ENCODE data around the gene IQGAP2.
"Not testable (repeated sequence)": the region's sequence is repeated elsewhere in the genome, so short reads cannot be mapped to it uniquely, and the experiment has no call there.

The IQGAP2 gene

DNA sequence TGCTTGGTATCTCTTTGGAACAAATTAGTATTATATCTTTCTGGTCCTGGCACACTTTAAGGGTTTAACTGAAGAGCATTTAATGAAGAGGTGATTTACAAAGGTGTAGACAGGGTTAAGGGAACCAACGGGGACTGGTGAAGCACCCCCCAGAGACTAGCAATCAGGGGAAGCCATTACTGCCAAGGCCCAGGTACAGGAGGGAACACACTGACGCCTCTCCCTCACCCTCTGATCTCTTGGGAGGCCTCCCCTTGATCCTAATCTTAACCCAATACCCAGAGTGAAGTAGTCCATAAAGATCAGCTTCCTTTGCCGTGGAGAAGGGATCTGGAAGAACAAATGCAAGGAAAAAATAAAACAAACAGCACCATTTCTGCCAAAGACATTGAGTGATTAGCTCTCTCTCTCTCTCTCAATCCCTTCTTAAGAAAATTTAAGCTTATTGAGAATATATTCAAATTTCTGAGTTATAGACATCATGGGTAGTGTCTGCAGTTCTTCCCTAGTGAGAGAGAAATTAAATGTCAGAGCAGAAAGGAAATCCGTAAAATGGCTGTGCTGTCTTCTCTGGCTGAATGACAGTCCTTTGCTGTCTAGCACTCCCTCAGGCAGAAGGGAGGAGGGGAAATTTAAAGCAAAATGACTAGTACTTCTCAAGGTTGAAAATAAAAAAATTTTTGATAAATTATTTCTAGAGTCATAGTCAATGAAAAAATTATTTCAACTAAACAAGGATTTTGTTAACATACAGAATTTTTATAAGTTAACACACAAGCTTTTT lies 332.9 kb downstream of the IQGAP2 start:
- Histone ChIP-seq H3K9ac (ENCODE audit: low read length) (no peak overlapping the region), H3K36me3 (ENCODE audit: control insufficient read depth, insufficient read depth, low read length) (no peaks in the 10 kb centered on the region), H3K27me3 (ENCODE audit: control insufficient read depth, insufficient read depth, low read length) (no peaks in the 10 kb centered on the region), H3K4me3 (ENCODE audit: low read length) (no peak overlapping the region), H3K4me1 (ENCODE audit: control insufficient read depth, insufficient read depth, low read length) (no peaks in the 10 kb centered on the region), H3K27ac (ENCODE audit: low read depth, low read length) (no peak overlapping the region)

DNA sequence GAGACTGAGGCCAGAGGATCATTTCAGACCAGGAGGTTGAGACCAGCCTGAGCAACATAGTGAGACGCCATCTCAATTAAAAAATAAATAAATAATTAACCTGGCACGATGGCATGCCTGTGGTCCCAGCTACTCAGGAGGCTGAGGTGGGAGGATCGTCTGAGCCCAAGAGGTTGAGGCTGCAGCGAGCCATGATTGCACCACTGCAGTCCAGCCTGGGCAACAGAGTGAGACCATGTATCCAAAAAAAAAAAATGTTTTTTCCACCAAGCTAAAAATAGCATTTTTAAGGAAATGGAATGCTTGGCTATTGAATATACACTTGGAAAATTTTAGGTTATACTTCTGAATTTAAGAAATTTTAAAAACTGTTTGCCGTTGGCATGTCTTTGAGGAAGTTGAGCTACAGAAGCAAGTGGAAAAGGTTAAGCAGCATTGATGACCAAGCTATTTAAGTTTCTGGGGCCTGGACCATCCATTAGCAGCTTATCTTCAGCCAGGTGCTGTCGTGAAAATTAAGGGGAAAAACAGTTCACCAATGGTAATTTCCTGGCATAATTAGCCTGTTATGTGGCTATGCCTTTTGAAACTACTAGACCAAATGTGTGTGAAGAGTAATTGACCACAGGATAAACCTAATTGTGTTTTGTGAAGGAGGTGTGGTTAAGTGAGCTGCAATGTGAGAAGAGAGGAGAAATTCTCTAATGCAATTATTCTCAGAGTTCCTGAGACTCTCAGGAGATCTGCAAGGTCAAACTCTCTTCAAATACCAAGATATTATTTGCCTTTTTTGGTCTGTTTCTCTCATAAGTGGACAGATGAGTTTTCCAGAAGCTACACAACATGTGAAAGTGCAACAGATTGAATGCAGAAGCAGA lies 333.8 kb downstream of the IQGAP2 start:
- H3K27ac ChIP-seq (ENCODE audit: low read depth, low read length), result no peak overlapping the region
- H3K36me3 ChIP-seq (ENCODE audit: control insufficient read depth, insufficient read depth, low read length), result no peaks in the 10 kb centered on the region
- H3K9ac ChIP-seq (ENCODE audit: low read length), result no peak overlapping the region
- H3K4me3 ChIP-seq (ENCODE audit: low read length), result no peak overlapping the region
- H3K4me1 ChIP-seq (ENCODE audit: control insufficient read depth, insufficient read depth, low read length), result no peaks in the 10 kb centered on the region
- no peaks in the 10 kb centered on the region for H3K27me3 ChIP-seq (ENCODE audit: control insufficient read depth, insufficient read depth, low read length)

DNA sequence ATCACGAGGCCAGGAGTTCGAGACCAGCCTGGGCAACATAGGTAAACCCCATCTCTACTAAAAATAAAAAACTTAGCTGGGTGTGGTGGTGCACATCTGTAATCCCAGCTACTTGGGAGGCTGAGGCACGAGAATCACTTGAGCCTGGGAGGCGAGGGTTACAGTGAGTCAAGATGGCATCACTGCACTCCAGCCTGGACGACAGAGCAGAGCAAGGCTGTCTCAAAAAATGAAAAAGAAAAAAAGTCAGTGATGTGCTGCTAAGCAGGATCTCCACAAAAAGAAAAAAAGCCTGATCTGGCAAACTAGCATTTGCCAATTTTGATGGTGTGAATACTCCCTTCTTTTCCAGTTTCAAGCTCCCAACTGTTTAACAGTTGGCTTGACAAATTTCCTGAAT lies 334.8 kb downstream of the IQGAP2 start:
- Histone ChIP-seq H3K36me3 (ENCODE audit: control insufficient read depth, insufficient read depth, low read length) (no peaks in the 10 kb centered on the region), H3K9ac (ENCODE audit: low read length) (no peak overlapping the region), H3K4me3 (ENCODE audit: low read length) (no peak overlapping the region), H3K27ac (ENCODE audit: low read depth, low read length) (no peak overlapping the region), H3K27me3 (ENCODE audit: control insufficient read depth, insufficient read depth, low read length) (no peaks in the 10 kb centered on the region), H3K4me1 (ENCODE audit: control insufficient read depth, insufficient read depth, low read length) (no peaks in the 10 kb centered on the region)

DNA sequence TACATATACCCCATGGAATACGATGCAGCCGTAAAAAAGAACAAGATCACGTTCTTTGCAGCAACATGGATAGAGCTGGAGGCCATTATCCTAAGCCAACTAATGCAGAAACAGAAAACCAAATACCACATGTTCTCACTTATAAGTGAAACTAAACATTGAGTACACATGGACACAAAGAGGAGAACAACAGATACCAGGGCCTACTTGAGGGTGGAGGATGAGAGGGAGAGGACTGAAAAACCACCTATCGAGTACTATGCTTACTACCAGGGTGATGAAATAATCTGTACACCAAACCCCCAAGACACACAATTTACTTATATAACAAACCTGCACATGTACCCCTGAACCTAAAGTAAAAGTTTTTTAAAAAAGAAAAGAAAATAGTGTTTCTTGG lies 338.4 kb downstream of the IQGAP2 start:
- H3K4me3 ChIP-seq (ENCODE audit: low read length); H3K27me3 ChIP-seq (ENCODE audit: control insufficient read depth, insufficient read depth, low read length); H3K4me1 ChIP-seq (ENCODE audit: control insufficient read depth, insufficient read depth, low read length); H3K36me3 ChIP-seq (ENCODE audit: control insufficient read depth, insufficient read depth, low read length); H3K9ac ChIP-seq (ENCODE audit: low read length); H3K27ac ChIP-seq (ENCODE audit: low read depth, low read length): not testable (repeated sequence)

DNA sequence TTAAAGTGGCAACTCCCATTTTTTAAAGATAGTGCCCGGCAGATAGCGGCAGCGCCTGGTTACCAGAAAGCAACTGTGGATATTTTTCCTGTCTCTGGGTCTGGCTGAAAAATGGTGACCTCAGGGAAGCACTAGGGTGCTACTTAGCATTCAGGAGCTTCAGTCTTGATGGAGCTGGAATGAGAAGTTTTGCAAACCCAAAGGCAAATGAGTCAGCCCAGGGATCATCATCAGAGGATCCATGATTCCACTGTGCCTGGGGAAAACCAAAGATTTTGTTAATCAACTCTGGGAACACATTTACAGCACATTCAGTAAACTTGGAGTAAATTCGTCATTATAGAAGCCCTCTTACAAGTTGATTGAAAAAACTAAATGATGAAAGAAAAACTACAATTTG lies 339.5 kb downstream of the IQGAP2 start:
- H3K9ac ChIP-seq (ENCODE audit: low read length), result no peak overlapping the region
- no peak overlapping the region for H3K27ac ChIP-seq (ENCODE audit: low read depth, low read length)
- no peaks in the 10 kb centered on the region for H3K4me1 ChIP-seq (ENCODE audit: control insufficient read depth, insufficient read depth, low read length)
- H3K36me3 ChIP-seq (ENCODE audit: control insufficient read depth, insufficient read depth, low read length), result no peaks in the 10 kb centered on the region
- no peaks in the 10 kb centered on the region for H3K27me3 ChIP-seq (ENCODE audit: control insufficient read depth, insufficient read depth, low read length)
- no peak overlapping the region for H3K4me3 ChIP-seq (ENCODE audit: low read length)

DNA sequence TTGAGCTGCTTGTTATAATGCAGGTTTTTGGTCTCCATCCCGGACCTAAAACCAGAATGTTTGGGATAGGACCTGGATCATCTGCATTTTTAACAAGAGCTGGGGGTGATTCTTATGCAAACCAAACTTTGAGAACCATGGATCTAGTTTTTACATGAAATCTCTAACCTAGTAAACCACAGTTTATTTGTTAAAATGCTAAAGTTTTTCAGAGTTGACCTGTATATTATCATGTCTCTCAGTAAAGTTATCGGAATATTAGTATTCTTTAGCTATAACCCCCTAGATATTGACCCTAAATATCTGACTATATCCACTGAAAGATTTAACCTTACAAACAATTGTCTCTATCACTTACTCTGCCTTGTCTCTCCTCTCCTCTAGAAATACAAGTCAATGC lies 341.5 kb downstream of the IQGAP2 start:
- Histone ChIP-seq H3K9ac (ENCODE audit: low read length) (no peak overlapping the region), H3K4me1 (ENCODE audit: control insufficient read depth, insufficient read depth, low read length) (no peaks in the 10 kb centered on the region), H3K36me3 (ENCODE audit: control insufficient read depth, insufficient read depth, low read length) (no peaks in the 10 kb centered on the region), H3K27me3 (ENCODE audit: control insufficient read depth, insufficient read depth, low read length) (no peaks in the 10 kb centered on the region), H3K4me3 (ENCODE audit: low read length) (no peak overlapping the region), H3K27ac (ENCODE audit: low read depth, low read length) (no peak overlapping the region)

DNA sequence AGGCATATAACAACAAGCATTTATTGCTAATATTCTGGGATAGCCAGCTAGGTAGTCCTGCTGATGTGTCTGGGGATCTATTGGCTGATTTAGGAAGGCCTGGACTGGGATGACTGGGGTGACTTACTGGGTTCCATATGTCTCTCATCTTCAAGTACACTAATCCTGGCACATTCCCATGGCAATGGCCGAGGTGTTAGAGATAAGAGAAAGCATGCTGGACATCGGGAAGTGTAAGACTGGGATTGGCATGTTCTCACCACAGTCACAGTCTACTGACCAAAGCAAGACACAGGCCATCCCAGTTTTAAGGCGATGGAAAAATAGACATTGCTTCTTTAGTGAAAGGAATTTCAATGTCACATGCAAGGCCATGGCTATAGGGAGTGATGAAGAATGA lies 342.6 kb downstream of the IQGAP2 start:
- Histone ChIP-seq H3K4me3 (ENCODE audit: low read length) (no peak overlapping the region), H3K27me3 (ENCODE audit: control insufficient read depth, insufficient read depth, low read length) (no peaks in the 10 kb centered on the region), H3K9ac (ENCODE audit: low read length) (no peak overlapping the region), H3K36me3 (ENCODE audit: control insufficient read depth, insufficient read depth, low read length) (no peaks in the 10 kb centered on the region), H3K27ac (ENCODE audit: low read depth, low read length) (no peak overlapping the region), H3K4me1 (ENCODE audit: control insufficient read depth, insufficient read depth, low read length) (no peaks in the 10 kb centered on the region)

DNA sequence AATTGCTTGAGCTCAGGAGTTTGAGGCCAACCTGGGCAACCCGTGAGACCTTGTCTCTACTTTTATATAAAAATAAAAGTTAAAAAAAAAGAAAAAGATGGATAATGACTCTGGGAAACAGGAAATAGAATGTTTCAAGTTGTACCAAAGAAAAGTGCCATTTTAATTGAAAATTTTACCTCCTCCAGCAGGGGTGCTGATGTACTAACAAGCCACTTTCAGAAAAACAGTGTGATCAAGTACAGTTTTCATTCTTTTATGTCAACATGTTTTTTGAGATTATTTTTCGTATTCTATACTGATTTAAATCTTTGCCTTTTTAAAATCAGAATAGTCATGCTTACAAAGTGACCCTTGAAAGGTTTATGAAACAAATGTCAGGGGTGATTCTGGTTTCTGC lies 343.6 kb downstream of the IQGAP2 start:
- Histone ChIP-seq H3K27ac (ENCODE audit: low read depth, low read length) (no peak overlapping the region), H3K36me3 (ENCODE audit: control insufficient read depth, insufficient read depth, low read length) (no peaks in the 10 kb centered on the region), H3K4me3 (ENCODE audit: low read length) (no peak overlapping the region), H3K9ac (ENCODE audit: low read length) (no peak overlapping the region), H3K27me3 (ENCODE audit: control insufficient read depth, insufficient read depth, low read length) (no peaks in the 10 kb centered on the region), H3K4me1 (ENCODE audit: control insufficient read depth, insufficient read depth, low read length) (no peaks in the 10 kb centered on the region)

DNA sequence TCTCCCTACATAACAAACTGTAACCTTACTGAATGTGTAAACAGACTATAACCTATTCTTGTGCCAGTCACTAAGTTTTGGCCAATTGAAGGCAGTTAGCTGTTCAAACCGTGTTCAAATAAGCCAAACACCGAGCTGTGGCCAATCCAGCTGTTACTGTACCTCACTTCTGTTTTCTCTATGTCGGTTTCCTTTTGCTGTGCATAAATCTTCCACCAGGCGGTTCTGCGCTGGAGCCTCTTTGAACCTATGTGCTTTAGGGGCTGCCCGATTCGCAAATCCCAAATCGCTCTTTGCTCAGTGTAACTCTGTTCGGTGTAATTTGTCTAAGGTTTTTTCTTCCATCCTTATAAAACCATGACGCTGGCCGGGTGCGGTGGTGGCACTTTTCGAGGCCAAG lies 344.6 kb downstream of the IQGAP2 start:
- no peaks in the 10 kb centered on the region for H3K27me3 ChIP-seq (ENCODE audit: control insufficient read depth, insufficient read depth, low read length)
- H3K27ac ChIP-seq (ENCODE audit: low read depth, low read length), result no peak overlapping the region
- no peak overlapping the region for H3K4me3 ChIP-seq (ENCODE audit: low read length)
- no peaks in the 10 kb centered on the region for H3K36me3 ChIP-seq (ENCODE audit: control insufficient read depth, insufficient read depth, low read length)
- H3K9ac ChIP-seq (ENCODE audit: low read length), result no peak overlapping the region
- H3K4me1 ChIP-seq (ENCODE audit: control insufficient read depth, insufficient read depth, low read length), result no peaks in the 10 kb centered on the region

DNA sequence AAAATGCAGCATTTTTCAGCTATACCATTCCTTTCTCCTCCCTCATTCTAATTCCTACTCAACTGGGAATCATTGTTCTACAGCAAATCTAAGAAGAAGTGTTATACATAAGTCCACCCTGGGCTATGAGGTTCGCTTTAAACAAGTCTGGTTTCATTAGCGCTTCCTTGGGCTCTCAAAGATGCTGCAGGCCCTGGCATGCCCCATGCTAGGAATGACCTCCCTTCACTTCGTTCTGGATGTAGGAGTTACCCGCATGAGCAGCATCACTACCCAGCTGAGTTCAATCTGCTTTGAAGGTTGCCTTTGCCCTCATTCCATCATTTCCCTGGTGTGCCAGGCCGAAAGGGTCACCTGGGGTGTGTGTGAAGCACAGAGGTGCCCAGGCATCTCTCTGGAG lies 348.2 kb downstream of the IQGAP2 start:
- Histone ChIP-seq H3K4me3 (ENCODE audit: low read length) (no peak overlapping the region), H3K27me3 (ENCODE audit: control insufficient read depth, insufficient read depth, low read length) (no peaks in the 10 kb centered on the region), H3K36me3 (ENCODE audit: control insufficient read depth, insufficient read depth, low read length) (no peaks in the 10 kb centered on the region), H3K9ac (ENCODE audit: low read length) (no peak overlapping the region), H3K4me1 (ENCODE audit: control insufficient read depth, insufficient read depth, low read length) (no peaks in the 10 kb centered on the region), H3K27ac (ENCODE audit: low read depth, low read length) (no peak overlapping the region)

DNA sequence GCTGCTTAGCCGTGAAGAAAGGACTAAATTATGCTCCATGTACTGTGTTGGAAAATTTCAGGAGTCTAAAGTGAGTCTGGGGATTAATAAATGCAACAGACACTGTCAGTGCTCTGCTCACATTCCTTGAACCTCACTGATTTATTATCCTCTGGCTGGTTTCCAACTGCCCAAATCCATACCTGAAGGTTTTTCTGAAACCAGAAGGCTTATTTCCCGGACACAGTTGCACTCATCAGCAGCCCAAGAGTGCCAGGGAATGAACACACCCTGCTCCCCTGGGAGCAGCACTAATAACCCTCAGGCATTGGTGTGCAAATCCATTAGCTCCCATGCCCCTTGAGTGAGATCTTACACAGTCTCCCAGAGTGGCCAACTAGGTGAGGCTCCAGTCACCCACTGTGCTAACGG lies 351.6 kb downstream of the IQGAP2 start:
- Histone ChIP-seq H3K27me3 (ENCODE audit: control insufficient read depth, insufficient read depth, low read length) (no peaks in the 10 kb centered on the region), H3K36me3 (ENCODE audit: control insufficient read depth, insufficient read depth, low read length) (no peaks in the 10 kb centered on the region), H3K9ac (ENCODE audit: low read length) (no peak overlapping the region), H3K4me3 (ENCODE audit: low read length) (no peak overlapping the region), H3K27ac (ENCODE audit: low read depth, low read length) (no peak overlapping the region), H3K4me1 (ENCODE audit: control insufficient read depth, insufficient read depth, low read length) (no peaks in the 10 kb centered on the region)

DNA sequence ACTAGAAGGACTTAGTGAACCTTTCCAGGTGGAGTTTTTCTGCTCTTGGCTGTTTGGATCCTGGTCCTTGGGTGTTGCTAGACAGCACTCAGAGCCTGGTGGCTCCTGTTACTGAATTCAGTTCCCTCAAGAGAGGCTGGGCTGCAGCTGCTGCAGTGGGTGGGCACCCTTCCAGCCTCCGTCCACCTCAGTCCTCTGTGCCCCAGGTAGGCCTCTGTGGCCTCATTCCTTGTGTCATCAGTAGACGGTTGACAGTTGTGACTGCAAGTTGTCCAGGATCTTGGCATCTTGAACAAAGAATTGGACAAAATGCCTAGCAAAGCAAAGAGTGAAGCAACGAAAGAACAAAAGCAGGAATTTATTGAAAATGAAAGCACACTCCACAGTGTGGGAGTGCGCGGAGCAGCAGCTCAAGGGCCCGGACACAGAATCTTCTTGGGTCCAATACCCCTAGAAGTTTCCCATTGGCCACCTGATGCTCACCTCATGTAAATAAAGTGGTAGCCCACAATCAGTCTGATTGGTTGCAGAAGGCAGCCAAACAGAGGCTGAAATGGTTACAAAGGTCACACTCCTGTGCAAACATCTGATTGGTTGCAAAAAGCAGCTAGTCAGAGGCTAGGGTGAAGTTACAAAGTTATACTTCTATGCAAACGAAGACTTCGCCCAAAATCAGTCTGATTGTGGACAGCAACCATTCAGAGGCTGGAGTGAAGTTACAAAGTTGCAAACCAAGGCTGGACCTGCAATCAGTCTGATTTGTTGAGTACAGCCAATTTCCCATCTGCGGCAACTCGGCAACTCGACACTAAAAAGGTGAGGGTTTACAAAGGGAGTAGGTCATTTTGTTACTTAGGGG lies 352.9 kb downstream of the IQGAP2 start:
- Histone ChIP-seq H3K9ac (ENCODE audit: low read length) (no peak overlapping the region), H3K4me1 (ENCODE audit: control insufficient read depth, insufficient read depth, low read length) (no peaks in the 10 kb centered on the region), H3K4me3 (ENCODE audit: low read length) (no peak overlapping the region)

More for the DNA sequence above, 352.9 kb downstream of the IQGAP2 start:
- no peaks in the 10 kb centered on the region for H3K36me3 ChIP-seq (ENCODE audit: control insufficient read depth, insufficient read depth, low read length)
- H3K27me3 ChIP-seq (ENCODE audit: control insufficient read depth, insufficient read depth, low read length), result no peaks in the 10 kb centered on the region
- no peak overlapping the region for H3K27ac ChIP-seq (ENCODE audit: low read depth, low read length)
